ENCODE results near the gene GNG12.

Gene GNG12

DNA sequence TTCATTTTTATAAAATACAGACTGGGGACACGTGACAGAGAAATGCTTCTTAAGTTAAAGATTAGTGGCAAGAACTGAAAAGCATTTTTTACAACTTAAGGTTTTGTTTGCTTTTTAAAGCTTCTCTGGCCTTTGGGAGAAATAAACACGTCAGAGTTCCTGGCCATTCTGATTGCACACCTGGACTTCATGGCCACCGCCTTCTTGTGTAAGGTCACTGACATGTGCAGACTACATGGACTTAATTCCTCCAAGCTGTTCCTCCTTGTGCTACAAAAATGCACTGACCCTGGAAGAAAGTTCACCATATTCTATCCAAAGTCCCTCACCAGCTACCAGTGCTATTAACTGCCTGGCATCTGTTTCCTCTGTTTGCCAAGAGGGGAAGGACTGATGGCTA, 92.1 kb downstream of the GNG12 start:
- TF ChIP-seq GATA3 (IDR thresholded peaks at IDR 0.05; ENCODE audit: low read depth, low read length) (no peak), GATA2 (IDR thresholded peaks at IDR 0.05; ENCODE audit: low read depth, low read length) (no peak)

DNA sequence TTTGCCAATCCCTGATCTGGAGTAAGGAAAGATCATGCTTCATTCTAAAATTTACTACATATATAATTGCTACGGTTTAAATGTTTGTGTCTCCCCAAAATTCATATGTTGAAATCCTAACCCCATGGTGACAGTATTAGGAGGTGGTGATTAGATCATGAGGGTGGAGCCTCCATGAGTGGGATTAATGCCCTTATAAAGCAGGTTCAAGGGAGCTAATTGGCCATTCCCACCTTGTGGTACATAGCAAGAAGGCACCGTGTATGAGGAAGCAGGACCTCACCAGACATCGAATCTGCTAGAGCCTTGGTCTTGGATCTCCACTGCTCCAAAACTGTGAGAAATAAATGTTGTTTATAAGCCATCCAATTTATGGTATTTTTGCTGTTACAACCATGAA, 92.7 kb downstream of the GNG12 start:
- TF ChIP-seq GATA3 (IDR thresholded peaks at IDR 0.05; ENCODE audit: low read depth, low read length) (no peak), GATA2 (IDR thresholded peaks at IDR 0.05; ENCODE audit: low read depth, low read length) (no peak)

DNA sequence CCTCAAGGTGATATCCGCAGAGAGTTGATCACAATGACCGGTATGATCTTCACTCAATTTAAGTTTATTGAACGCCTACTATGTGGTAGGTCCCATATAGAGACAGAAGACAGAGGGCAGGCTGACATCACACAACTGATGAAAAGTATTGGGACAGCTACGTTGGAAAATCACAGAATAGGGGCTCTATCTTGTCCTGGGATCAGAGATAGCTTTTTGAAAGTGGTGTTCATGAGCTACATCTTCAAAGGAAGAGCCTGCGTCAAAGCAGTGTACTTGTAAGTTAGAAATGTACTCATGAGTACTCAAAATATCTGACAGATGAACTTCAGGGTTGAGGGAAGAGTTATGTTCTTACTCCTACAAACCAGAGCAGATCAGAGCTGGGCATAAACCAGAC, 93.9 kb downstream of the GNG12 start:
- TF ChIP-seq GATA2 (IDR thresholded peaks at IDR 0.05; ENCODE audit: low read depth, low read length), result no peak
- TF ChIP-seq GATA3 (IDR thresholded peaks at IDR 0.05; ENCODE audit: low read depth, low read length), result no peak

DNA sequence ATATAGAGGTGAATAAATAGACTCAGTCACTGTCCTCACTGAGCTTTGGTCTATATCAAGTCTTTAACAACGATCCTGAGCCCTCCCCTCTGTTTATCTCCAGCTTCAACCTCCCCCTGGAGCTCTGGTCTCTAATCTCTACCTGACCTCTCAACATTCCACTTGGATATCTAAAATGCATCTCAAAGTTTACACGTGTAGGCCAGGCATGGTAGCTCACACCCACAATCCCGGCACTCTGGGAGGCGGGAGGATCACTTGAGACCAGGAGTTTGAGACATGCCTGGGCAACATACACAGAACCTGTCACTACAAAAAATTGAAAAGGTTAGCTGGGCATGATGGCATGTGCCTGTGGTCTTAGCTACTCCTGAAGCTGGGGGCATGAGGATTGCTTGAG, 94.9 kb downstream of the GNG12 start:
- TF ChIP-seq GATA2 (IDR thresholded peaks at IDR 0.05; ENCODE audit: low read depth, low read length), result no peak
- TF ChIP-seq GATA3 (IDR thresholded peaks at IDR 0.05; ENCODE audit: low read depth, low read length), result no peak

DNA sequence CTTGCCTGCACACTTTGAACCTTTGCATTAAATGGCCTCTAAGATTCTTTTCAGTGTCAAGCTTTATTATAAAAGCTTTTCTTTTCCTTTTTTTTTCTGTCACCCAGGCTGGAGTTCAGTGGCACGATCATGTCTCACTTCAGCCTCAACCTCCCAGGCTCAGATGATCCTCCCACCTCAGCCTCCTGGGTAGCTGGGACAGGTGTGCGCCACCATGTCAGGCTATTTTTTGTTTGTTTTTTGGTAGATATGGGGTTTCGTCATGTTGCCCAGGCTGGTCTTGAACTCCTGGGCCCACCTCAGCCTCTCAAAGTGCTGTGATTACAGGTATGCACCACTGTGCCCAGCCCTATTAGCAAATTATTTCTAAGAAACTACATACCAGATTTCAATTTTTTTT, 95.4 kb downstream of the GNG12 start:
- no peak for TF ChIP-seq GATA2 (IDR thresholded peaks at IDR 0.05; ENCODE audit: low read depth, low read length)
- no peak for TF ChIP-seq GATA3 (IDR thresholded peaks at IDR 0.05; ENCODE audit: low read depth, low read length)

DNA sequence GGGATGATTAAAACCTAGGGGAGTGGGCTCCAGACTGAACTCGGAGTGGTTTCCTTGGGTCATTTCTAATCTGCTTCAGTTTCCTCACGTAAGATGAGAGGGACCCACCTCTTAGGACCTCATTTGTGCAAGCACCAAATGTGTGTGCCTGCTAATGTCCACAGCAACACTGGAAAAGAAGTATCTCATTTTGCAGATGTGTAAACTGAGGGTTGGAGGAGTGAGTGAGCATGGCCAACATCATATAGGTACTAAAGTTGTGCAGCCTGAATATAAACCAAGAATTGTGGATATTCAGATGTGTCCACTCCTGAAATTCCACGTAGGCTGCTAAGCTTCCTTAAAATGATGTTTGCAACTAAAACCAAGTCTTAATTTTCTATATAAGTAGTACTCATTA, 96.5 kb downstream of the GNG12 start:
- TF ChIP-seq GATA2 (IDR thresholded peaks at IDR 0.05; ENCODE audit: low read depth, low read length) (no peak), GATA3 (IDR thresholded peaks at IDR 0.05; ENCODE audit: low read depth, low read length) (no peak)

DNA sequence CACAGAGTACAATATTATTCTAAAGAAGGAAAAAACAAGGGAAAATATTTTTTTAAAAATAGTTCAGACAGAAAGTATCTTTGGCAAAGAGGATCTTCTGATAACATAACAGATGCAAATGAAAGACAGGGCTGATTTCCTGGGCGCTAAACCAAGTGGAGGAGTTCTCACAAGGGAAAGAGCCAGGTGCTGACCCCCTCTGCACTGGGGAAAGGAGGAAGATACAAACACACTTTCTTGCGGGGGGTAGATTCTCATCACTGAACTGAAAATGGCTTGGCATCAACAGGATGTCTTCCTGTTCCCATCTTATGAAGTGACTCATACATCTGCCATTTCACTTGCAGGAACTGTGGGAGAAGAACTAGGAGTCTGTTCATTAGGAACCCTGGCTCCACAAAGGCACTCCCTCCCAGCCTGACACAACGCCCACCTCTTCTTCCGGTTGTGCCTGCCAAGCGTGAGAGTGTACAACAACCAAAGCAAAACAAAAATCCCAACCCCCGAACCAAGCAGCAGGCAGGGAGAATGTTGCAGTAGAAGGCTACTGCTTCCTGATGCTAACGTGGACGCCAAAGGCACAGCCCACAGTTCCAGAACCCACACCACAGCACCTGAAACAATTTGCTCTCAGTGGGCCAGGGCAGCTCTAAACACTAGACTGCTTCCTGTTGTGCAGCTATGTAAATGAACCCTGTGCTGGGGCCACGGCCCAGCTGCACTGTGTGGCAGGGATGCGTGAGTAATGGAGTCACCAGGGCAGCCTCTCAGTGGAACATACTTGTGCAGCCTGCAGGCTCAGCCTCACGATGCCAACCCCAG, 97.2 kb downstream of the GNG12 start:
- TF ChIP-seq GATA3 (IDR thresholded peaks at IDR 0.05; ENCODE audit: low read depth, low read length), result no peak
- TF ChIP-seq GATA2 (IDR thresholded peaks at IDR 0.05; ENCODE audit: low read depth, low read length), result no peak

DNA sequence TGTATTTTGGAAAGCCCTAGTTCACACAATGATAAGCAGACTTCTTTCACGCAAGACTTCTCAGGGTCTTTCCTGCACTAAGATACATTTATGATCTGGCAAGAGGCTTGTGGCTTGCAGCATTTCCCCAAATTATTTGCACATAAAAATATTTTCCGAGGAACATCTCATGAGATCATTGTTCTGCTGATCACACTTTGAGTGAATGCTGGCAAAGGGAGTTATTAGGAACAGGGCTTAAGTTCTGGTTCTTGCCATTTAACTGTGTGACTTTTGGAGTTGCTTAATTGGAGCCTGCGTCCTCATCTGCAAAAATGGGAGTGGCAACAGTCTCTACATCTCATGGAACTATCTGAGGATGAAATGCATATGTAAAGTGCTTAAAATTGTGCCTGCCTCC, 98.1 kb downstream of the GNG12 start:
- TF ChIP-seq GATA2 (IDR thresholded peaks at IDR 0.05; ENCODE audit: low read depth, low read length) (no peak), GATA3 (IDR thresholded peaks at IDR 0.05; ENCODE audit: low read depth, low read length) (no peak)

DNA sequence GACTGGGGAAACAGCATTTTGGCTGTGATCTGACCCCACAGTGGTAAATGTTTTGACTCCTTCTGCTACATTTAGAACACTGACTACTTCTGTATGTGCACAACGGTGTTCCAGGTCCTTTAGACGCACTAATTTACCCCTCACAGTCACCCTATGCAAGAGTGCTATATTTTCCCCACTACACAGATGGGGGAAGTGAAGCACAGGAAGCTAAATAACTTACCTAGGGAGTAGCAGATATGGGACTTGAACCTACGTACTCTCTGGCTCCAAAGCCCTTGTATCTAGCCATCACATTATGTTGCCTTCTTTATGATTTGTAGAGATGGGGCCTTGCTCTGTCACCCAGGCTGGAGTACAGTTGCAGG, 99.0 kb downstream of the GNG12 start:
- TF ChIP-seq GATA3 (IDR thresholded peaks at IDR 0.05; ENCODE audit: low read depth, low read length) (no peak), GATA2 (IDR thresholded peaks at IDR 0.05; ENCODE audit: low read depth, low read length) (no peak)

DNA sequence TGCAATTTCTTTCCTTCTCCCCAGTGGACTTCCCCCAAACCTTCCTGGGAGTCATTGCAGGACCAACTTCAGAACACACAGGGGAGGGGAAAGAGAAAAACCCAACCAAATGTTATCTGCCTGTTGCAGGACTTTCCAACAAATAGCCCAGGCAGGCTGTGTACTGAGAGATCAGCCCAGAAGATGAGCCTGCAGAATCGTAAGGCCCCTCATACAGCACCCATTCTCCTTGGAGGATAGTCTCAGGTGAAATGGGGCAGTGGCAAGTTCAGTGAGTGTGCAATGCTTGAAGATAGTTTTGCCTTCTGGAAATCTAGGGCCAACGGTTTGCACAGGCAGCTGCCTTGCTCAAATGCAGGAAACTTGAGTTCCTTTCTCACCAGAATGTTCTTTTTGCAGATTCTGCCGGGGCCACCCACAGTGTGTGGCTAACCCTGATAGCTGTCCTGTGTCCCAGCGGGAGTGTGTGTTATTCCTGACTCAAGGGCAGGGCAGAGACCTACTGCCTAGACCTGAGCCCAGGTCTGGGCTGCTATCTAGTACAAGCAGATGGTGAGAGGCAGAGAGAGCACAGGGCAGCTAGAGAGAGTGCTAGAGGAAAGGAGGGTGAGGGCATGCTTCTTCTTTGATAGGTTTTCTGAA, 99.5 kb downstream of the GNG12 start:
- TF ChIP-seq GATA2 (IDR thresholded peaks at IDR 0.05; ENCODE audit: low read depth, low read length) (no peak), GATA3 (IDR thresholded peaks at IDR 0.05; ENCODE audit: low read depth, low read length) (no peak)

DNA sequence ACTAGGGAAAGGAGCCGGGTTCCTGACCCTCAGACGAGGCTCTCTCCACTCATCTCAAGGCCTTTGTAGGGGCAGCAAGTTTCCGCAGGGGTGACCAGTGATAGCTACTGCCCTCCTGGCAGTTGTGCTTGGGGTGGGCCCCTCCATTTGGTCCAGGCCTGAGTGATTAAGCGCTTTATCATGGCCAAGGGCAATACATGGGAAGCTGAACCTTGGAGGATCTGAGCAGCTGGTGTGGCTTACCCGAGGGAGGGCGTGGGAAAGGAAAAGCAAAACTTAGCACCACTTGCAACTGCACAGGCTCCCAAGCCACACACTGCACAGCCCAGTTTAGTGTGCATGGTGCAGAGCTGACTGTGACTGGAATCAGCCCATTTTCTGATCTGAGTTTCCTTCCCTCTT, 100.5 kb downstream of the GNG12 start:
- TF ChIP-seq GATA3 (IDR thresholded peaks at IDR 0.05; ENCODE audit: low read depth, low read length) (no peak), GATA2 (IDR thresholded peaks at IDR 0.05; ENCODE audit: low read depth, low read length) (no peak)

DNA sequence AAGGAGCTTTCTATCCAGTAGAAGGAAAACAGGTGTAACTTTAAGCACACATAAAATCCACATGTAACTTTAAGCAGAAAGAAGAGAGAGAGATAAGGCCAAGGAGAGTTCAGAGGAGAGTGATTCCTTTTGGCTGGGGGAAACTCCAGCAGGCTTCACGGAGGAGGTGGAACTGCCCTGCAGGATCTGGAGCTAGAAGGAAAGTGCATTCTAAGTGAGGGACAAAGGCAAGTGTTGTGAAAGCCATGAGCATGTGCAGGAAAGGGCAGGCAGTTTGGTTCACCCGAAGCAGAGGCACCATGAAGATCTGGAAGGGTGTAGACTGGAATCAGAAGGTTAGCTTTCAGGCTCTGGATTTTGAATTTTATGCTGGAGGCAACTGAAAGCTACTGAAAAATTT, 101.9 kb downstream of the GNG12 start:
- no peak for TF ChIP-seq GATA2 (IDR thresholded peaks at IDR 0.05; ENCODE audit: low read depth, low read length)
- TF ChIP-seq GATA3 (IDR thresholded peaks at IDR 0.05; ENCODE audit: low read depth, low read length), result no peak

DNA sequence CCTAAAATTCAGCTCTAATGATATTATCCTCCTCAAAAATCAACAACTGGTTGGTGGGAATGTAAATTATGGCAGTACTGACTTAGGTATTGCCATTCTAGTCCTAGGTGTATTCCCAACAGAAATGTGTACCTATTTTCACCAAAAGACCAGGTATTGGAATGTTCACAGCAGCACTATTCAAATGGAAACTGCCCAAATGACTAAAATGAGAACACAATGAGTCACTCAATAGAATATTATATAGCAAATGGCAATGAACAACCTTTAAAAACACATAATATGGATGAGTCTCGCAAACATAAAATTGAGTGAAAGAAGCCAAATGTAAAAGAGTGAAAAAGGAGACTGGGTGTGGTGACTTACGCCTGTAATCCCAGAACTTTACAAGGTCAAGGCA, 103.4 kb downstream of the GNG12 start:
- TF ChIP-seq GATA2 (IDR thresholded peaks at IDR 0.05; ENCODE audit: low read depth, low read length), result no peak
- no peak for TF ChIP-seq GATA3 (IDR thresholded peaks at IDR 0.05; ENCODE audit: low read depth, low read length)

DNA sequence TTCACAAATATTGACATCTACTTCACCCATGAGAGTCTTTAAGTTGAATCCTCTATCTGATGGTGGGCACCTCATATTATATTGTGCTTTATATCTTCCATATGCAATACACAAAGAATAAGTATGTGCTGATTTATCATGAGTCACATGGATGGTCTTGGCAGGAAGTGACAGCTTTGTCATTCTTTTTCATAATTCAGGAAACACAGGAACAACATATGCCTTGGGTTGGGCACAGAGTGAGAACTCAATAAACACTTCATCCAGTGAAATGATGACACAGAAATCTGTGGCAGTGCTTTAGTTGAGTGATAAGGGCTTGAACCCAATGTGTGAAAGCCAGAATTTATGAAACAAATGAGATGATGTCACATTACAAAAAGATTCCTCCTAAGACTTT, 107.0 kb downstream of the GNG12 start:
- no peak for TF ChIP-seq GATA3 (IDR thresholded peaks at IDR 0.05; ENCODE audit: low read depth, low read length)
- no peak for TF ChIP-seq GATA2 (IDR thresholded peaks at IDR 0.05; ENCODE audit: low read depth, low read length)

DNA sequence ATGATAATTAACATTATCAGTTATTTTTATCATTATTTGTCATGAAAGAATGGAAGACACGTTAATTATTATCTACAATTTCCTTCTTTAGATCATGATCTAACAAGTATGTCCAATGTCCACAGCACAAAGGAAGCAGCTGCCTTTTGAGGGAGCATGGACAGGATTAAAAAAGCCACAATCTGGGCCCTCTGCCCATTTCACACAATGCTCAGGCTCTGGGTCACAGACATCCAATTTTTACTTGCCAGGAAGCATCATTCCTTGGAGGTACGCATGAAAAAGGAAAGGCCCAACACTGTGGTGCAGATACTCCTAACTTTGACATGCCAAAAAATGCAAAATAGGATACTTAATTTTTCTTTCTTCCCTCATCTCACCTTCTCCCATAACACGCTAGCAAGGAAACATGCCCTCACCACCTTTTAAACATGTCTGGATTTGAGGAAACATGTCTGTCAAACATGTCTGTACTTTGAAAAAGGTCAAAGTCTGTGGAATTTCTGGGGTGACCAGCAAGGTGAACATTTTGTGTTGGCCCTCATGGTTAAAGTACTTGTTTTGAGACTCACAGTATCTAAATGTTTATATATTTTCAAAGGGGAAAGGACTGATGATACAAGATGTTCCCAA, 108.2 kb downstream of the GNG12 start:
- TF ChIP-seq GATA2 (IDR thresholded peaks at IDR 0.05; ENCODE audit: low read depth, low read length) (no peak), GATA3 (IDR thresholded peaks at IDR 0.05; ENCODE audit: low read depth, low read length) (no peak)

All from SH-SY5Y (cell line).